Lung (tissue), 12 donors: ENCODE data around the gene AKR1C2. TPM values are rescaled to one million over a fixed set of nuclear protein-coding genes. Genes with fewer than 3 reads are reported as not detected.

ENCODE experiments used
- ATAC-seq: fragments of 200-7000 bp; cut with Tn5 transposase; one replicate; pipeline ENCODE4 v1.9.1; 2020; ENCODE audit warnings: moderate number of reproducible peaks; ENCODE audit not compliant: insufficient read depth, low FRiP score
- DNase-seq, 3 donors: peaks; one replicate each; pipeline ENCODE4 v3.0.0-alpha.2; 2013 to 2017
- H3K27ac ChIP-seq, 2 donors: one replicate each; pipeline ENCODE4 v1.5.1; 2013; ENCODE audit warnings: mild to moderate bottlenecking in 2 of 2, moderate library complexity in 2 of 2, control low read depth in 1 of 2, inconsistent platforms in 1 of 2, low read depth in 1 of 2, low read length in 1 of 2
- H3K27me3 ChIP-seq, 3 donors: one replicate each; pipeline ENCODE4 v1.5.1; 2013; ENCODE audit warnings: low read length in 2 of 3; ENCODE audit not compliant: control insufficient read depth in 3 of 3, insufficient read depth in 3 of 3
- H3K36me3 ChIP-seq, 4 donors: one replicate each; pipeline ENCODE4 v1.5.1; 2013; ENCODE audit warnings: low read length in 4 of 4, mild to moderate bottlenecking in 1 of 4, moderate library complexity in 1 of 4; ENCODE audit not compliant: control insufficient read depth in 4 of 4, insufficient read depth in 4 of 4
- H3K4me1 ChIP-seq, 5 donors: one replicate each; pipeline ENCODE4 v1.5.1; 2013; ENCODE audit warnings: low read length in 5 of 5, mild to moderate bottlenecking in 2 of 5, moderate library complexity in 1 of 5; ENCODE audit not compliant: control insufficient read depth in 5 of 5, insufficient read depth in 5 of 5
- H3K4me3 ChIP-seq: one replicate; pipeline ENCODE4 v1.5.1; 2013; ENCODE audit warnings: mild to moderate bottlenecking, control low read depth, moderate library complexity
- H3K9ac ChIP-seq, 2 donors: one replicate each; pipeline ENCODE4 v1.5.1; 2013; ENCODE audit warnings: low read length in 2 of 2, control low read depth in 1 of 2; ENCODE audit not compliant: insufficient read depth in 1 of 2
- H3K9me3 ChIP-seq, 4 donors: one replicate each; pipeline ENCODE4 v1.5.1; 2013; ENCODE audit warnings: low read length in 3 of 4, mild to moderate bottlenecking in 1 of 4, moderate library complexity in 1 of 4; ENCODE audit not compliant: control insufficient read depth in 4 of 4, insufficient read depth in 3 of 4
- WGBS, 2 donors: extraction: QIAGEN DNeasy Blood & Tissue Kit; methylation state at CpG; one replicate each; pipeline ENCODE4 v1.1.7; 2013; 5-methylcytosine and 5-hydroxymethylcytosine counted together
- polyA plus RNA-seq, 2 donors: library from polyadenylated mRNA; stranded (reverse); fragments of 200-250 nt; gene quantifications; one replicate each; pipeline ENCODE4 v1.2.1, GENCODE V29; 2013
- total RNA-seq, 2 donors: library from RNA; depleted of rRNA in 1 of 2; stranded (reverse); fragments of >200 nt in 1 of 2; gene quantifications; one replicate each; pipeline ENCODE4 v1.2.1, GENCODE V29; 2014 to 2021
- TF ChIP-seq, protein P1 (sequence below): IDR thresholded peaks from 2 replicates; pipeline ENCODE4 v1.5.1; 2012; ENCODE audit warnings: mild to moderate bottlenecking; ENCODE audit errors: control extremely low read depth, extremely low read depth
- donor health status: control.
- donor health status: control.
- donor health status: Bipolar disorder and iron deficiency.
- donor health status: healthy.
- donor health status: DM: yes; HTN: yes; CAD: no.

The AKR1C2 gene
- total and polyA plus RNA-seq, 4 donors, result 1.8 to 56.6 (median 27.4) TPM

DNA sequence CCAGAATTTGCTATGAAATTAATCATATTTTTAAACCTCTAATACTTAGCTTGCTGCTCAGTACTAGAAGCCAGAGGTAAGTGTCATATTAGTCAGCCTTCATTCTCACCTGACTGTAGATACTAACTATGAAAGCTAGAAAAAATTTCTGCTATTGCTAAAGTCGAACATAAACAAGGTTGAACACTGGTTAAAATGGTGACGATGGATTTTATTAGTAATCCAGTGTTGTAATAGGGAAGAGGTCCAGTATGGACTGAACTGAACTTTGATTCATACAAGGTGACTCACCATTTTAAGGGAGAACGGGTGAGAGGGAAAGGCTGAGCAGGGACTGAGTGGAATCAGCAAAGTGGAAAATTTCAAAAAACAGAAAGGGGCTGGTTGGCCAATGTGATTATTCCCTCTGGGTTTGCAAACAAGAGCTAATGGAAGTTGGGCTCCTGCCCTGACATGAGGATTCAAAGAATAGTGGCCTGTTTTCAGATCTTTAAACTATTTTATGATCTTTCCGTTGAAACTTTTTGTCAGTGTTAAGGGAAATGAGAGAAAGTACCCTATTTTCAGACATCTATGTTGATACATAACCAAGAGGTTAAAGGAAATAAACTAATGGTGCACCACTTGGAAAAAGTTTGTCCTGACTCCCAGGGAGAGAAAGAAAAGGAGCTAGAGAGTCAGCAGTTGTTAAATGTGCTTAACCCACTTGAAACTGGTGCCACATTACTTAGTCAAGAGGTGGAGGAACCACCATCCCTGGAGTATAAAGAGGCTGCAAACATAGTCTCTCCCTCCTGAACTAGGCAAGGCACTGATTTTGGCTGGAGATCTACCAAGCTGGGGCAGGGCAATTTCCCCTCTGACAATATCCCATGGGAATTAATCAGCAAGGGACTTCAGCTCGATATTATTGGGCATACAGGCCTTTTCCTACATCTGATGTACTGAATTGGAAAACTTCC lies 55.7 kb downstream of the AKR1C2 start:
- Histone ChIP-seq H3K9me3 (no peaks in the 10 kb centered on the region), H3K36me3 (no peaks in the 10 kb centered on the region), H3K4me3 (no peak overlapping the region), H3K27me3 (no peaks in the 10 kb centered on the region), H3K9ac (no peak overlapping the region), H3K27ac (peak overlapping the region; percentile 63 to 77), H3K4me1 (peaks cover 0 to 9% (median 3%) of the 10 kb centered on the region in 5 donors)
- ATAC-seq (peak; percentile 74), DNase-seq (no peak)
- WGBS, 2 donors, result 57 to 78% methylated on average over 5 of the region's 5 CpGs
- TF ChIP-seq, protein P1, sequence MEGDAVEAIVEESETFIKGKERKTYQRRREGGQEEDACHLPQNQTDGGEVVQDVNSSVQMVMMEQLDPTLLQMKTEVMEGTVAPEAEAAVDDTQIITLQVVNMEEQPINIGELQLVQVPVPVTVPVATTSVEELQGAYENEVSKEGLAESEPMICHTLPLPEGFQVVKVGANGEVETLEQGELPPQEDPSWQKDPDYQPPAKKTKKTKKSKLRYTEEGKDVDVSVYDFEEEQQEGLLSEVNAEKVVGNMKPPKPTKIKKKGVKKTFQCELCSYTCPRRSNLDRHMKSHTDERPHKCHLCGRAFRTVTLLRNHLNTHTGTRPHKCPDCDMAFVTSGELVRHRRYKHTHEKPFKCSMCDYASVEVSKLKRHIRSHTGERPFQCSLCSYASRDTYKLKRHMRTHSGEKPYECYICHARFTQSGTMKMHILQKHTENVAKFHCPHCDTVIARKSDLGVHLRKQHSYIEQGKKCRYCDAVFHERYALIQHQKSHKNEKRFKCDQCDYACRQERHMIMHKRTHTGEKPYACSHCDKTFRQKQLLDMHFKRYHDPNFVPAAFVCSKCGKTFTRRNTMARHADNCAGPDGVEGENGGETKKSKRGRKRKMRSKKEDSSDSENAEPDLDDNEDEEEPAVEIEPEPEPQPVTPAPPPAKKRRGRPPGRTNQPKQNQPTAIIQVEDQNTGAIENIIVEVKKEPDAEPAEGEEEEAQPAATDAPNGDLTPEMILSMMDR, result no peak

- no peaks in the 10 kb centered on the region for H3K27me3 ChIP-seq
- DNase-seq (peak in 2 of 3 donors; percentile 24 to 61), ATAC-seq (peak; percentile 24)
- peaks cover 0 to 9% (median 3%) of the 10 kb centered on the region in 5 donors for H3K4me1 ChIP-seq
- no peaks in the 10 kb centered on the region for H3K36me3 ChIP-seq
- H3K4me3 ChIP-seq, result no peak overlapping the region
- H3K27ac ChIP-seq, result no peak overlapping the region
- TF ChIP-seq, protein P1, result no peak
- no peaks in the 10 kb centered on the region for H3K9me3 ChIP-seq
- H3K9ac ChIP-seq, result no peak overlapping the region
Observed at GRCh38 chr10:4947039-4947634, 56.5 kb downstream of the AKR1C2 start.

DNA sequence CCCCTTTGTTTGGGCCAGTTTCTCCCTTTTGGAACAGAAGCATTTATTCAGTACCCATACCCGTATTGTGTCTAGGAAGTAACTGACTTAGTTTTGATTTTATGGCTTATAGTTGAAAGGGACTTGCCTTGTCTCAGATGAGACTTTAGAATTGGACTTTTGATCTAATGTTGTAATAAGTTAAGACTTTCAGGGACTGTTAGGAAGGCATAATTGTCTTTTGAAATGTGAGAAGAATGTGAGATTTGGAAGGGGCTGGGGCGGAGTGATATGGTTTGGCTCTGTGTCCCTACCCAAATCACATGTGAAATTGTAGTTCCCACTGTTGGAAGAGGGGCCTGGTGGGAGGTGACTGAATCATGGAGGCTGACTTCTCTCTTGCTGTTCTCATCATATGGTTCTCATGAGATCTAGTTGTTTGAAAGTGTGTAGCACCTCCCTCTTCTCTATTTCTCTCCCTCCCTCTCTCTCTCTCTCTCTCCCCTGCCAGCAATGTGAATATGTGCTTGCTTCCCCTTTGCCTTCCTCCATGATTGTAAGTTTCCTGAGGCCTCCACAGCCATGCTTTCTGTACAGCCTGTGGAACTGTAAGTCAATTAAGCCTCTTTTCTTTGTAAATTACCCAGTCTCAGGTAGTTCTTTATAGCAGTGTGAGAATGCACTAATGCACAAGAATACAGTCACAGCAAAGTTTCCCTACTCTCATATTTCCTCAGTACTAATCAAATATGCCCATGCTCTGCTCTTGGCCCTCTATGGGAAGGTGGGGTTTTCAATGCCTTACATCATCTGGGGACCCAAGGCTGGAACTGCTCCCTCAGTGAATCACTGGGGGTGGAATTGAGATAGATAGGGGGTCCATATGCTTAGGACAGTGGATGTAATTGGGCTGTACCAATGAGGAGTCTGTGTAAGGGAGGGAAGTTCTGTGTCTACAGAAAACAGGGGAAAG lies 57.6 kb downstream of the AKR1C2 start:
- Histone ChIP-seq H3K4me3 (no peak overlapping the region), H3K9ac (no peak overlapping the region), H3K27ac (peak overlapping the region in 1 of 2 donors; percentile 11), H3K36me3 (no peaks in the 10 kb centered on the region), H3K4me1 (peaks cover 0 to 9% (median 3%) of the 10 kb centered on the region in 5 donors), H3K9me3 (no peaks in the 10 kb centered on the region), H3K27me3 (no peaks in the 10 kb centered on the region)
- ATAC-seq (no peak), DNase-seq (no peak)
- 91 to 100% methylated on average over 2 of the region's 2 CpGs for WGBS, 2 donors
- TF ChIP-seq, protein P1, result no peak
